A549 (cell line): ENCODE data around the gene POLR1D. TPM values are rescaled to one million over a fixed set of nuclear protein-coding genes. Genes with fewer than 3 reads are reported as not detected.

ENCODE experiments used
- ATAC-seq, 2 experiments: fragments of 200-7000 bp in 1 of 2; fragments of >200 bp in 1 of 2; cut with Nextera tagmentation in 1 of 2; cut with Tn5 transposase in 1 of 2; 3 replicates each; pipeline versions ENCODE4 v1.8.0 to v1.9.1; 2018 to 2020; ENCODE audit warnings: mild to moderate bottlenecking in 1 of 2, moderate library complexity in 1 of 2
- CTCF ChIA-PET: fragments of 300-600 bp; sonication (Branson Sonifier 250); formaldehyde crosslinking; extraction: SDS; loops from one replicate; lab custom pipeline; 2021; ENCODE audit warnings: antibody characterized with exemption, inconsistent platforms; lab: Yijun Ruan, JAX
- POLR2A ChIA-PET: fragments of 350-600 bp; formaldehyde crosslinking; extraction: SDS; loops from one replicate; lab custom pipeline; 2021; ENCODE audit warnings: antibody characterized with exemption, inconsistent platforms; lab: Yijun Ruan, JAX
- DNase-seq, 2 experiments: peaks; one replicate each; pipeline versions ENCODE4 v3.0.0 to v3.0.0-alpha.2; 2011 to 2016; ENCODE audit warnings: low read depth in 1 of 2, low spot score in 1 of 2
- FAIRE-seq: peaks from 2 replicates; lab custom pipeline; 2011; peaks lifted over from hg19 to GRCh38; lab: Jason Lieb, UNC
- H3K27ac ChIP-seq, 2 experiments: fragments of >200 bp; sonication (Bioruptor Twin); formaldehyde crosslinking; 3 replicates each; pipeline ENCODE4 v1.5.1; 2016 to 2017
- H3K4me1 ChIP-seq: fragments of >200 bp; sonication (Bioruptor Twin); formaldehyde crosslinking; 3 replicates; pipeline ENCODE4 v1.6.1; 2016
- H3K4me2 ChIP-seq: fragments of >200 bp; sonication (Bioruptor Twin); formaldehyde crosslinking; 3 replicates; pipeline ENCODE4 v1.6.1; 2016
- H3K4me3 ChIP-seq: fragments of >200 bp; sonication (Bioruptor Twin); formaldehyde crosslinking; 3 replicates; pipeline ENCODE4 v1.5.1; 2016
- H3K9me3 ChIP-seq: fragments of >200 bp; sonication (Bioruptor Twin); formaldehyde crosslinking; 3 replicates; pipeline ENCODE4 v1.6.1; 2016
- BHLHE40 ChIP-seq: IDR thresholded peaks from 2 replicates; pipeline ENCODE4 v1.6.1; 2012; ENCODE audit warnings: low read depth, low read length, inconsistent platforms
- CHD2 ChIP-seq: fragments of 150-350 bp; IDR thresholded peaks from 2 replicates; pipeline ENCODE4 v1.6.1; 2014; ENCODE audit warnings: low read length; ENCODE audit not compliant: partially characterized antibody
- CTCF ChIP-seq: fragments of >200 bp; sonication (Bioruptor Twin); formaldehyde crosslinking; IDR thresholded peaks from 3 replicates; pipeline ENCODE4 v1.5.1; 2016
- ESRRA ChIP-seq: fragments of 150-350 bp; IDR thresholded peaks from 2 replicates; pipeline ENCODE4 v1.6.1; 2014; ENCODE audit warnings: mild to moderate bottlenecking, low read length, borderline replicate concordance
- FOSB ChIP-seq: fragments of 250-450 bp; sonication (Bioruptor Pico); IDR thresholded peaks from 2 replicates; pipeline ENCODE4 v1.5.0; 2020; ENCODE audit warnings: mild to moderate bottlenecking, moderate library complexity
- FOSL2 ChIP-seq, 2 experiments: fragments of 450-650 bp in 1 of 2; fragments of >200 bp in 1 of 2; sonication (Bioruptor Twin) in 1 of 2; formaldehyde crosslinking; IDR thresholded peaks; 2 replicates each; pipeline versions ENCODE4 v1.5.0 to v1.6.1; 2016 to 2020; ENCODE audit warnings: mild to moderate bottlenecking in 1 of 2, moderate library complexity in 1 of 2
- FOXS1 ChIP-seq: fragments of 250-450 bp; sonication (Bioruptor Pico); IDR thresholded peaks from 2 replicates; pipeline ENCODE4 v1.5.0; 2020; ENCODE audit warnings: mild to moderate bottlenecking, moderate library complexity
- GATA3 ChIP-seq: IDR thresholded peaks from 2 replicates; pipeline ENCODE4 v1.6.1; 2012; ENCODE audit warnings: borderline replicate concordance
- JUNB ChIP-seq: fragments of >200 bp; sonication (Bioruptor Twin); formaldehyde crosslinking; IDR thresholded peaks from 2 replicates; pipeline ENCODE4 v1.6.1; 2016
- KDM5A ChIP-seq: fragments of 200-600 bp; sonication (generic); IDR thresholded peaks from 2 replicates; pipeline ENCODE4 v1.6.1; 2016; ENCODE audit warnings: antibody characterized with exemption, mild to moderate bottlenecking
- MAZ ChIP-seq: fragments of 150-350 bp; IDR thresholded peaks from 2 replicates; pipeline ENCODE4 v1.6.1; 2014; ENCODE audit warnings: antibody characterized with exemption, low read depth, low read length, borderline replicate concordance
- MYC ChIP-seq: IDR thresholded peaks from 2 replicates; pipeline ENCODE4 v1.6.1; 2012; ENCODE audit warnings: mild to moderate bottlenecking, inconsistent platforms, low read length, improper control_type of control experiment, borderline replicate concordance
- NPAS2 ChIP-seq: fragments of 250-450 bp; sonication (Bioruptor Pico); IDR thresholded peaks from 2 replicates; pipeline ENCODE4 v1.8.0; 2022; ENCODE audit warnings: mild to moderate bottlenecking, moderate library complexity, borderline replicate concordance
- RCOR1 ChIP-seq: fragments of 150-350 bp; IDR thresholded peaks from 2 replicates; pipeline ENCODE4 v1.6.1; 2014; ENCODE audit warnings: antibody characterized with exemption, low read length, low read depth
- RNF2 ChIP-seq: fragments of 200-600 bp; sonication (generic); IDR thresholded peaks from 2 replicates; pipeline ENCODE4 v1.6.1; 2016; ENCODE audit warnings: low read depth, mild to moderate bottlenecking, antibody characterized with exemption, moderate library complexity, borderline replicate concordance
- SMC3 ChIP-seq: fragments of >200 bp; sonication (Bioruptor Twin); formaldehyde crosslinking; IDR thresholded peaks from 3 replicates; pipeline ENCODE4 v1.6.1; 2018; ENCODE audit warnings: inconsistent platforms
- SREBF2 ChIP-seq: fragments of 450-650 bp; IDR thresholded peaks from 2 replicates; pipeline ENCODE4 v1.6.1; 2014; ENCODE audit warnings: mild to moderate bottlenecking, moderate library complexity
- TFCP2L1 ChIP-seq: fragments of 250-450 bp; sonication (Bioruptor Pico); IDR thresholded peaks from 2 replicates; pipeline ENCODE4 v1.5.0; 2021; ENCODE audit warnings: mild to moderate bottlenecking
- ZC3H11A ChIP-seq: fragments of 450-650 bp; IDR thresholded peaks from 2 replicates; pipeline ENCODE4 v1.6.1; 2014; ENCODE audit warnings: antibody characterized with exemption, mild to moderate bottlenecking
- WGBS: methylation state at CpG from one replicate; pipeline ENCODE4 v1.1.6; 2017; ENCODE audit errors: missing lambda C conversion rate; 5-methylcytosine and 5-hydroxymethylcytosine counted together
- polyA plus RNA-seq, 4 experiments: library from polyadenylated mRNA; depleted of rRNA in 3 of 4; stranded (reverse); fragments of >200 nt; fragmentation: RNase III in 1 of 4; extraction: RNeasy Plus Mini Kit Qiagen cat#74134 plus additional on column Dnase treatment in 1 of 4; gene quantifications; 2 replicates in 3 of 4; 3 replicates in 1 of 4; pipeline ENCODE4 v1.2.3, GENCODE V29; 2011 to 2017
- TF ChIP-seq, protein P1 (sequence below): fragments of 450-650 bp; IDR thresholded peaks from 2 replicates; pipeline ENCODE4 v1.6.1; 2014; ENCODE audit warnings: antibody characterized with exemption
- TF ChIP-seq, protein P2 (sequence below): fragments of 250-450 bp; sonication (Bioruptor Pico); IDR thresholded peaks from 2 replicates; pipeline ENCODE4 v1.5.0; 2021; ENCODE audit warnings: mild to moderate bottlenecking, moderate library complexity, borderline replicate concordance
- TF ChIP-seq, protein P3 (sequence below): IDR thresholded peaks from 2 replicates; pipeline ENCODE4 v1.6.1; 2012

Gene POLR1D
- polyA plus RNA-seq, 2 of the 4 experiments (the other 2 are of a cell fraction) = 110 to 161 TPM

DNA sequence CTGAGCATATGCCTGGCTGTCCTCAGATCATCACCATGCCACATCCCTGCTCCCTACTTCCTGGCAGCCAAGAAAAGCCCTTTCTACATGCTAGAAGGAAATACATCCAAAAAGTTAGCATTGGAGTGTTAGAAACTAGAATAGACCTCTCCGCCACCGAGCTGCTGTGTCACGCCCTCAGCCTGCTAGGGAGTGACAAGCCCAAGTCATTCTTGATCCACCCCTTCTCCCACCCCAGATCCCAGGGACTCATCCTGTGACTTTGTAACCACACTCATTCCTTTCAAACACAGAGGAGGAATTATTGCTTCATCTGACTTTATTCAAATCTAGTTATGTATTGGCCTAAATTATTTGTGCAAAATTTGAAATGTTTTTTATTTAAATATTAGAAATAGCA lies 45.3 kb downstream of the POLR1D start:
- CTCF ChIA-PET = interaction anchor here (1.8 kb wide), 1 partner anchor 159 kb away, joined by 6 read pairs; no protein-coding TSS in a partner anchor
- TF ChIP-seq GATA3 (no peak), JUNB (no peak), NPAS2 (CRISPR knock-in tag) (no peak), RNF2 (no peak), KDM5A (no peak), MAZ (no peak), FOSB (no peak), SREBF2 (no peak), TFCP2L1 (CRISPR knock-in tag) (no peak), ZC3H11A (no peak), CTCF (no peak), SMC3 (no peak), ESRRA (no peak), RCOR1 (no peak), CHD2 (no peak), FOXS1 (CRISPR knock-in tag) (no peak), MYC (no peak)
- TF ChIP-seq, protein P1, sequence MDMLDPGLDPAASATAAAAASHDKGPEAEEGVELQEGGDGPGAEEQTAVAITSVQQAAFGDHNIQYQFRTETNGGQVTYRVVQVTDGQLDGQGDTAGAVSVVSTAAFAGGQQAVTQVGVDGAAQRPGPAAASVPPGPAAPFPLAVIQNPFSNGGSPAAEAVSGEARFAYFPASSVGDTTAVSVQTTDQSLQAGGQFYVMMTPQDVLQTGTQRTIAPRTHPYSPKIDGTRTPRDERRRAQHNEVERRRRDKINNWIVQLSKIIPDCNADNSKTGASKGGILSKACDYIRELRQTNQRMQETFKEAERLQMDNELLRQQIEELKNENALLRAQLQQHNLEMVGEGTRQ = no peak
- TF ChIP-seq, protein P2, sequence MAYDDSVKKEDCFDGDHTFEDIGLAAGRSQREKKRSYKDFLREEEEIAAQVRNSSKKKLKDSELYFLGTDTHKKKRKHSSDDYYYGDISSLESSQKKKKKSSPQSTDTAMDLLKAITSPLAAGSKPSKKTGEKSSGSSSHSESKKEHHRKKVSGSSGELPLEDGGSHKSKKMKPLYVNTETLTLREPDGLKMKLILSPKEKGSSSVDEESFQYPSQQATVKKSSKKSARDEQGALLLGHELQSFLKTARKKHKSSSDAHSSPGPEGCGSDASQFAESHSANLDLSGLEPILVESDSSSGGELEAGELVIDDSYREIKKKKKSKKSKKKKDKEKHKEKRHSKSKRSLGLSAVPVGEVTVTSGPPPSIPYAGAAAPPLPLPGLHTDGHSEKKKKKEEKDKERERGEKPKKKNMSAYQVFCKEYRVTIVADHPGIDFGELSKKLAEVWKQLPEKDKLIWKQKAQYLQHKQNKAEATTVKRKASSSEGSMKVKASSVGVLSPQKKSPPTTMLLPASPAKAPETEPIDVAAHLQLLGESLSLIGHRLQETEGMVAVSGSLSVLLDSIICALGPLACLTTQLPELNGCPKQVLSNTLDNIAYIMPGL (CRISPR knock-in tag) = no peak
- TF ChIP-seq, all 56 proteins: peak for 0
- POLR2A ChIA-PET = no interaction called here
- 92% methylated on average over 3 of the region's 3 CpGs for WGBS
- FAIRE-seq = no peak
- no peak overlapping the region for H3K27ac ChIP-seq
- H3K4me3 ChIP-seq = no peak overlapping the region
- H3K4me2 ChIP-seq = no peak overlapping the region
- H3K9me3 ChIP-seq = no peaks in the 10 kb centered on the region
- no peaks in the 10 kb centered on the region for H3K4me1 ChIP-seq
- no peak for ATAC-seq
- DNase-seq = no peak

DNA sequence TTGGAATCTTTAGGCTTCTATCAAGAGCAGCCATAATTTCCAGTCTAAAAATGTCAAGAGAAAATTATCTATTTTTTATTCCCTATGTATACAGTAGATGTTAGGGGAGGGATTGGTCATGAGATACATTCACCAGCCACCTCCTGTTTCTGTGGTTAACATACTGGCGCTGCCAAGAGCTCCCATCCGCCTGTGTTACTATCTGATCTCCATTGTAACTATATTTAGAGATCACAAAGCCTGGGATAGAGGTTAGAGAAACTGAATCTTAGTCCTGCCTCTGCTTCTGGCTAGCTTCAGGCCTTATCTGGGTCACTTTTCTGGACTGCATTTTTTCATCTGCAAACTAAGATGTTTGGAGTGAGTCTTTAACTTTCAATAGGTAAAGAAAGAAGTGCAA lies 46.3 kb downstream of the POLR1D start:
- H3K4me2 ChIP-seq = no peak overlapping the region
- FAIRE-seq = no peak
- H3K4me3 ChIP-seq = no peak overlapping the region
- no peaks in the 10 kb centered on the region for H3K4me1 ChIP-seq
- POLR2A ChIA-PET = no interaction called here
- H3K27ac ChIP-seq = no peak overlapping the region
- WGBS = 92% methylated on average over 2 of the region's 2 CpGs
- TF ChIP-seq BHLHE40 (no peak), FOSL2 (IDR thresholded peaks at IDR 0.05) (no peak), FOSL2 (CRISPR knock-in tag; IDR thresholded peaks at IDR 0.05) (no peak)
- TF ChIP-seq, protein P3, sequence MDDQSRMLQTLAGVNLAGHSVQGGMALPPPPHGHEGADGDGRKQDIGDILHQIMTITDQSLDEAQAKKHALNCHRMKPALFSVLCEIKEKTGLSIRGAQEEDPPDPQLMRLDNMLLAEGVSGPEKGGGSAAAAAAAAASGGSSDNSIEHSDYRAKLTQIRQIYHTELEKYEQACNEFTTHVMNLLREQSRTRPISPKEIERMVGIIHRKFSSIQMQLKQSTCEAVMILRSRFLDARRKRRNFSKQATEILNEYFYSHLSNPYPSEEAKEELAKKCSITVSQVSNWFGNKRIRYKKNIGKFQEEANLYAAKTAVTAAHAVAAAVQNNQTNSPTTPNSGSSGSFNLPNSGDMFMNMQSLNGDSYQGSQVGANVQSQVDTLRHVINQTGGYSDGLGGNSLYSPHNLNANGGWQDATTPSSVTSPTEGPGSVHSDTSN = no peak
- TF ChIP-seq, all 56 proteins: peak for 0
- DNase-seq = no peak
- CTCF ChIA-PET = interaction anchor here (1.8 kb wide), 1 partner anchor 158 kb away, joined by 6 read pairs; no protein-coding TSS in a partner anchor
- H3K9me3 ChIP-seq = no peaks in the 10 kb centered on the region
- ATAC-seq = no peak
